Stimulated activated naive CD8-positive, alpha-beta T cell treated with anti-CD3 and anti-CD28 coated beads, Interleukin-15, Interleukin-2, amounts not matched to agents 100 ng/mL and 50 ng/mL, for 24 hours (primary cell): ENCODE data around the gene SORD.

Experiments
- H3K27ac Mint-ChIP-seq: one replicate; pipeline ENCODE4 v1.8.0; 2021; ENCODE audit warnings: mild to moderate bottlenecking, mixed read lengths
- H3K27me3 Mint-ChIP-seq: one replicate; pipeline ENCODE4 v1.8.0; 2021; ENCODE audit warnings: mixed read lengths
- H3K36me3 Mint-ChIP-seq: one replicate; pipeline ENCODE4 v1.8.0; 2021; ENCODE audit warnings: low read depth, mixed read lengths
- H3K4me1 Mint-ChIP-seq: one replicate; pipeline ENCODE4 v1.8.0; 2021; ENCODE audit warnings: low read depth, mixed read lengths
- H3K4me3 Mint-ChIP-seq: one replicate; pipeline ENCODE4 v1.8.0; 2021; ENCODE audit warnings: mild to moderate bottlenecking, mixed read lengths
- H3K9me3 Mint-ChIP-seq: one replicate; pipeline ENCODE4 v1.8.0; 2021; ENCODE audit warnings: mixed read lengths

Gene SORD

GRCh38 chr15:45112143-45112590, 89.2 kb downstream of the SORD start:
- Mint-ChIP-seq H3K36me3 (no peaks in the 10 kb centered on the region), H3K27me3 (peaks cover 78% of the 10 kb centered on the region), H3K4me1 (peaks cover 26% of the 10 kb centered on the region), H3K9me3 (no peaks in the 10 kb centered on the region), H3K4me3 (peak overlapping the region; percentile 11), H3K27ac (no peak overlapping the region)

- Mint-ChIP-seq H3K4me3 (peak overlapping the region; percentile 11), H3K36me3 (no peaks in the 10 kb centered on the region), H3K4me1 (peaks cover 32% of the 10 kb centered on the region), H3K9me3 (no peaks in the 10 kb centered on the region), H3K27ac (no peak overlapping the region), H3K27me3 (peaks cover 82% of the 10 kb centered on the region)
Measured at GRCh38 chr15:45112591-45113379, 89.8 kb downstream of the SORD start.

- Mint-ChIP-seq H3K4me3 (no peak overlapping the region), H3K36me3 (no peaks in the 10 kb centered on the region), H3K27ac (no peak overlapping the region), H3K9me3 (no peaks in the 10 kb centered on the region), H3K4me1 (peaks cover 38% of the 10 kb centered on the region), H3K27me3 (peaks cover 86% of the 10 kb centered on the region)
Measured at GRCh38 chr15:45113380-45113990, 90.5 kb downstream of the SORD start.

GRCh38 chr15:45114076-45114750, 91.2 kb downstream of the SORD start, which contains the start of the genes DUOX2 and DUOXA2:
DUOX2 (minus strand) TSS chr15:45114172; CDS start chr15:45113411, 761 bp downstream.
DUOXA2 (plus strand) TSS chr15:45114326; CDS start chr15:45114606, 280 bp downstream.
- Mint-ChIP-seq H3K27me3 (peaks cover 79% of the 10 kb centered on the region), H3K4me3 (no peak within 1 kb of the TSS), H3K4me1 (peaks cover 38% of the 10 kb centered on the region), H3K27ac (peak within 1 kb of the TSS; percentile 38), H3K9me3 (no peaks in the 10 kb centered on the region), H3K36me3 (no peaks in the 10 kb centered on the region)

- Mint-ChIP-seq H3K27me3 (peaks cover 75% of the 10 kb centered on the region), H3K4me1 (peaks cover 38% of the 10 kb centered on the region), H3K4me3 (no peak overlapping the region), H3K9me3 (no peaks in the 10 kb centered on the region), H3K36me3 (no peaks in the 10 kb centered on the region), H3K27ac (no peak overlapping the region)
Measured at GRCh38 chr15:45114751-45115085, 91.7 kb downstream of the SORD start.

- Mint-ChIP-seq H3K4me1 (peaks cover 38% of the 10 kb centered on the region), H3K9me3 (no peaks in the 10 kb centered on the region), H3K36me3 (no peaks in the 10 kb centered on the region), H3K27me3 (peaks cover 68% of the 10 kb centered on the region), H3K27ac (no peak overlapping the region), H3K4me3 (no peak overlapping the region)
Measured at GRCh38 chr15:45115312-45115820, 92.4 kb downstream of the SORD start.

- H3K4me1 Mint-ChIP-seq, result peaks cover 38% of the 10 kb centered on the region
- peak overlapping the region; percentile 0 for H3K4me3 Mint-ChIP-seq
- no peak overlapping the region for H3K27ac Mint-ChIP-seq
Measured at GRCh38 chr15:45116006-45116481, 93.0 kb downstream of the SORD start.

GRCh38 chr15:45116482-45117307, 93.7 kb downstream of the SORD start:
- H3K4me3 Mint-ChIP-seq, result peak overlapping the region; percentile 0
- no peaks in the 10 kb centered on the region for H3K36me3 Mint-ChIP-seq
- H3K4me1 Mint-ChIP-seq, result peaks cover 37% of the 10 kb centered on the region
- H3K27me3 Mint-ChIP-seq, result peaks cover 65% of the 10 kb centered on the region
- no peak overlapping the region for H3K27ac Mint-ChIP-seq
- no peaks in the 10 kb centered on the region for H3K9me3 Mint-ChIP-seq

More at GRCh38 chr15:45116006-45116481, 93.0 kb downstream of the SORD start:
- no peaks in the 10 kb centered on the region for H3K9me3 Mint-ChIP-seq
- H3K27me3 Mint-ChIP-seq, result peaks cover 65% of the 10 kb centered on the region
- H3K36me3 Mint-ChIP-seq, result no peaks in the 10 kb centered on the region

GRCh38 chr15:45117308-45118130, 94.5 kb downstream of the SORD start:
- H3K4me3 Mint-ChIP-seq, result peak overlapping the region; percentile 68
- no peaks in the 10 kb centered on the region for H3K9me3 Mint-ChIP-seq
- H3K36me3 Mint-ChIP-seq, result no peaks in the 10 kb centered on the region
- H3K27me3 Mint-ChIP-seq, result peaks cover 59% of the 10 kb centered on the region
- H3K4me1 Mint-ChIP-seq, result peaks cover 29% of the 10 kb centered on the region
- H3K27ac Mint-ChIP-seq, result no peak overlapping the region

- Mint-ChIP-seq H3K27ac (no peak overlapping the region), H3K4me1 (peaks cover 28% of the 10 kb centered on the region), H3K9me3 (no peaks in the 10 kb centered on the region), H3K4me3 (peak overlapping the region; percentile 68), H3K27me3 (peaks cover 59% of the 10 kb centered on the region), H3K36me3 (no peaks in the 10 kb centered on the region)
Measured at GRCh38 chr15:45118131-45118588, 95.2 kb downstream of the SORD start.

GRCh38 chr15:45118996-45119395, 96.0 kb downstream of the SORD start:
- Mint-ChIP-seq H3K27ac (no peak overlapping the region), H3K9me3 (no peaks in the 10 kb centered on the region), H3K4me1 (peaks cover 24% of the 10 kb centered on the region), H3K27me3 (peaks cover 55% of the 10 kb centered on the region), H3K4me3 (no peak overlapping the region), H3K36me3 (no peaks in the 10 kb centered on the region)

- peaks cover 49% of the 10 kb centered on the region for H3K27me3 Mint-ChIP-seq
- no peaks in the 10 kb centered on the region for H3K9me3 Mint-ChIP-seq
- H3K27ac Mint-ChIP-seq, result no peak overlapping the region
- H3K4me3 Mint-ChIP-seq, result no peak overlapping the region
- H3K4me1 Mint-ChIP-seq, result peaks cover 21% of the 10 kb centered on the region
- no peaks in the 10 kb centered on the region for H3K36me3 Mint-ChIP-seq
Measured at GRCh38 chr15:45120081-45120972, 97.3 kb downstream of the SORD start.

- no peaks in the 10 kb centered on the region for H3K9me3 Mint-ChIP-seq
- no peak overlapping the region for H3K4me3 Mint-ChIP-seq
- H3K27me3 Mint-ChIP-seq, result peaks cover 49% of the 10 kb centered on the region
- no peak overlapping the region for H3K27ac Mint-ChIP-seq
- H3K36me3 Mint-ChIP-seq, result no peaks in the 10 kb centered on the region
- peaks cover 21% of the 10 kb centered on the region for H3K4me1 Mint-ChIP-seq
Measured at GRCh38 chr15:45121020-45121419, 98.0 kb downstream of the SORD start.
